Hair follicle dermal papilla cell (primary cell): ENCODE results near the gene RNF31. TPM values are rescaled to one million over a fixed set of nuclear protein-coding genes. Genes with fewer than 3 reads are reported as not detected.

Experiments
- small RNA-seq: library from RNA; depleted of rRNA; stranded (forward); fragments of <200 nt; gene quantifications from one replicate; pipeline ENCODE3, GENCODE V24; 2012
- total RNA-seq: library from RNA; depleted of rRNA; stranded (reverse); fragments of >200 nt; gene quantifications from 2 replicates; pipeline ENCODE4 v1.2.3, GENCODE V29; 2012

RNF31 gene
- total RNA-seq, result 53.4 and 53.8 TPM in 2 replicates

DNA sequence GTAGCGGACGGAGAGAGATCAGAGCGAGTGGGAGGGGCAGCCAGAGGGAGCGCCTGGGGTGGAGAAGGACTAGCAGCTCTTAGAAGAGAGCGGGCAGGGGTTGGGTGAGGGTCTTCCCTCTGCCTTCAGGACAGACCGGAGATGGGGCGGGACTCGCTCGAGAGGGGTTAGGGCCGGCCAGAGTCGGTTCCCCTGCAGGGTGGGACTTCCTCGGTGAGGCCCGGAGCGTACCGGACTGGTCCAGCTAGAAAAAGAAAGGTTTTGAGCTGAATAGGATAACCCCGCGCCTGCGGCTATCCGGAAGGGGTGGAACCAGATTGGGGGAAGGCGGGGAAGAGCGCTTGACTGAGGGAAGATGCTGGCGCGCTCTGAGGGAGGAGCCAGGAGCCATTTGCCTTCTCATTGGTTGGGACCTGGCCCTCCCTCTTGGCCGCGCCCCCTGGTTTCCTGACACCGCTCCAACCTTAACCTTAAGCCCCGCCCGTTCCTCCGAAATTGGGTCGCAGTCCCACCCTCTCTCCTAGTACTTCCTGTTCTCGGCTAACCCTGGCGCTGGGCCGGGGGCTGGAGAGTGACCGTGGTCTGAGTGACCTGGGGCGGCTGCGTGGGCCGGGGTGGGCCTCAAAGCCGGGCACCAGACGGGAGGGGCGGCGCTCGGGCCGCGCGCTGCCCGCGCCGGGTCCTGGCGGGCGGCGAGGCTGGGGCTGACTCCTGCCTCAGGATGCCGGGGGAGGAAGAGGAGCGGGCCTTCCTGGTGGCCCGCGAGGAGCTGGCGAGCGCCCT lies at the start of gene RNF31:
TSS of gene RNF31 (plus strand) at position 521 of the 783 bp plus-strand sequence. CDS start at position 722, 201 bp downstream.

DNA sequence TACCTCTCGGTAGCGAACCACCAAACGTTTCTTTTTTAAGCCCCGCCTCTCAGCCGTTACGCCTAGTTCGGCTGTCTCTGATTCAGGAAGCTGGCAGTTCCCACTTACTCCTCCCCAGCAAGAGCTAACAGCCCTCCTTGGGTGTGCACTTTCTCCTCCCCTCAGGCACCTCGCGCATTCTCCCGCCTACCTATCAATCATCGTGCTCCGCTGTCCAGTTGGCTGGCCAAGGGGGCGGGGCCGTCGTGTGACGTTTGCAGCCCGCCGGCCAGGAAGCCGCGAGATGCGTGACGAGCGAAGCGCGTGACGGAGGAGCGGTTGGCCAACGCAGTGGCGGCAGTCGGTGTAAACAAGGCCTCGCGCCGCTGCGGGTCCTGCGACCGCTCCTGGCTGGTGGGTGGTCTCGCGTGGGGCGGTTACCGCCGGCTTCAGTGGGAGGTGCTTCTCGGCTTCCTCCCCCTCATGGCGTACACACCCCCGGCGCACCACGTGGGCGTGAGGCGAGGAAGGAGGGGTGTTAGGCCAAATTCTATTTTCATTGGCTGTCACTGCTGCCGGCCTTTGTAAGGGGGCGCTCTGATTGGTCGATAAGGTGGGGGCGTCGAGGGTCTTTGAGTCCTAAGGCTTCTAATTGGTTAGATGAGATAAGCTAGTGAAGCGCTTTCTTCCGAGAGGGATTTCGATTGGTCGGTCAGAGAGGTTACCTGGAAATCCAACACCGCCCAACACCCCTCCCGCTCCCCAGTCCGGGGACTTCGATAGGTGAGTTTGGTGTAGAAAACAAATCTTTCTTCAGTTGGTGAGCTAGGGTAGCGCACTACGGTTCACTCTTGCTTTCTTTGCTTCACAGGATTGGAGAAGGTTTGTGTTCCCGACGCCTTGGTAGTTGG lies 32.5 kb upstream of the RNF31 start, which contains the start of the genes DCAF11 and NRL:
TSS of gene DCAF11 (plus strand) at position 246 of the 890 bp plus-strand sequence. CDS start 818 bp downstream, outside the sequence.
TSS of gene NRL (minus strand) at position 418 of the 890 bp plus-strand sequence. CDS start 32,101 bp downstream, outside the sequence.

DNA sequence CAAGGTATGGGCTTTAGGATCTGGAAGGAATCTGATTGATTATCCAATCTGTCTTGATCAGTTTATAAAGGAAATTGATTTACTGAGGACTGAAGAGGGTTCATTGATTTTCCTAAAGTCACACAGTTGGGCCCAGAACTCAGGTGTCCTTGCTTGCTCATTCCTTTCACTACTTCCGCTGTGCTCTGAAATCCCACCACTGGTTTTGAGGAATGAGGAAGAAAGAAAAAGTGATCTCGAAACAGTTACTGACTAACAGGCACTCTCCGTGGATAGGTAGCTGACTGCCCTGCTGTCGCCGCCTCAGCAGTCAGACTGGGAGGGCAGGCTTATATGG lies 16.9 kb upstream of the RNF31 start, which contains the start of gene FITM1:
TSS of gene FITM1 (plus strand) at position 280 of the 337 bp plus-strand sequence. CDS start 905 bp downstream, outside the sequence.

DNA sequence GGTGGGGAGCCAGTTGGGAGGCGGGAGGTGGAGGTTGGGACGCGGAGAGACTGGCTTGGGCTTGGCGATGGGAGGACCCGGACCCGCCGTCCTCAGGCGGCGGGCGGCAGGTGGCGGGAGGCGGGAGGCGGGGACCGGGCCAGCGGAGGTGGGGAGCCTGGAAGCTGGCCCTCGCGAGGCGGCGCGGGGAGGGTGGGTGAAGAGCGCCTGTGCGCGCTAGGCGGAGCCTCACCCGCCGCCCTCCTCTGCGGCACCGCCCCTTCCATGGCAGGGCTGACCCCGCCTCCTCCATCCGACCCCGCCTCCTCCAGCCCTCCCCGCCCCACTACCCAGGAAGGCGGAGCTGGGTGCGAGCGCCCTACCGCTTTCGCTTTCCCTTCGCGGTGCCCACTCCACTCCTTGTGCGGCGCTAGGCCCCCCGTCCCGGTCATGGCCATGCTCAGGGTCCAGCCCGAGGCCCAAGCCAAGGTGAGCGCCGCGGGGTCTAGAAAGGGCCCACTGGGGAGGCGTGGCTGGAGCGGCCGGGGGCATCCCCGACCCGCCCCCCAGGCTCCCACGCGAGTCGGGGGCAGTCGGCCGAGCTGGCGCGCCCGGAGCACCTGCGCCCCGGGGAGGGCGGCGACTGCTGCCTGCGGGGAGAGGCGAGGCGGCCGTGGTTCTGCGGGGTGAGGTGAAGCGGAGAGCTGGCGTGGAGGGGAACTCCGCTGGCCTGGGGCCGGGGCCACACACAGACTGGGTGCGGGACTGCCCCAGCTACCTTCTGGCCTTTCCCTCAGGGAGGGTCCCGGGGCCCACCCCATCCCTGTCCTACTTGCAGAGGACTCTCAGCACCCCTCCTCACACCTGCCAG lies 11.2 kb upstream of the RNF31 start, which contains the start of gene PSME1:
TSS of gene PSME1 (plus strand) at position 361 of the 850 bp plus-strand sequence. CDS start at position 430, 69 bp downstream.

DNA sequence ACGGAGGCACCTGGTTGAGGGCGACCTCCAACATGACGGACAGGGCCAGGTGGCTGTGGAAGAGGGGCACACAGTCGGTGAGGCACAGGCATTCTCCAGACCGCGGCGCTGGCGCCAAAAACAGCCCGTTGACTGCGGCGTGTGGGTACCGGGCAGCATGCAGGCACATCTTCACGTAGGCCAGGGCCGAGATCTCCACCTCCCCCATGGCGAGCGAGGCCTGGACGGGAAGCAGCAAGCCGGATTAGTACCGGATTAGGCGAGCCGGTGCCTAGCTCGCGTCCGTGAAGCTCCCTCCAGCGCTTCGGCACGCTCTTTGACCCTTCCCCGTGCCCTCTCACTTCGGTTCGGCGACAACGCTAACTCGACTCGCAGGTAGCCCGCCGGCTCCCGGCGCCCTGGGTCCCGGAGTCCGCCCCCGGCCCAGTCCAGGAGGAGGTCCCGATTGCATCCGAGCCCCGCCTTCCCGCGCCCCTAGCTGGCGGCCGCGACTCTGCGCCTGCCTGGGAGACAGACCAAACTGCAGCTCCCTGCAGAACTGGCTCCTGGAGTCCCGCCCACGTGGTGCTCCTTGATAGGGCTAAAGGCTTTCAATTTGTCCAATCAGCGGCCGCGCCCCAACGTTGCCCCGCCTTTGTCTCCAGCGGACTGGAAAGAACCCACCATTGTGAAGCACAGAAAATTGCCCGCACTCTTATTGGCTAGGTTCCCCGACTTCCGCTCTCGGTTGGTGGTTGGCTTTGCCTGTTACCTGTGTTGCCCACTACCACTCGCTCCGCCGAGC lies 6.0 kb upstream of the RNF31 start, which contains the start of gene EMC9:
TSS of gene EMC9 (minus strand) at position 495 of the 784 bp plus-strand sequence. CDS start at position 208, 287 bp downstream.

DNA sequence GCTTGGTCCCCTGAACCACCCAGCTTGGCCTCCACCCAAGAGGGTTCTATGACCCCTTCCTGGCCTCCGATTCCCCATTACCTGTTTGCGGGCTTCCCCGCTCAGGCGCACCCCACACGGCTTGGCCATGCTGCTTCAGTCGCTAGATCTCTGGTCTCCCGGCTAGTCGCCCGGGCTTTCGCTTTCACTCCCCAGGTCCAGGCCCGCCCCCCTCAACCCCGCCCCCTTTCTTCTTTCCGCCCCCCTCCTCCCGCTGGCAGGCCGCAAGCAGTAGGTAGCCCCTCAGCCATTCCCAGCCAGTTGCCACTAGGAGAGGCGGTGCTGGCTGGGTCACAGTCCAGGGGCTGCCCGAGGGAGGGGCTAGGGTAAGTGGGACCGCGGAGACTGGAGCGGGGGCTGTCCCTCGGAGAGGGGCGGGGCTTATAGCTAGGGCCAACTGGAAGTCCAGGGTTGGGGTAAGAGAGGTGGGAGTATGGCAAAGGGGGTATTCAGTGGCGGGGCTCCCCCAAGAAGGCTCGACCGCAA lies 783 bp upstream of the RNF31 start, which contains the start of gene PSME2:
TSS of gene PSME2 (minus strand) at position 158 of the 525 bp plus-strand sequence. CDS start at position 129, 29 bp downstream.

DNA sequence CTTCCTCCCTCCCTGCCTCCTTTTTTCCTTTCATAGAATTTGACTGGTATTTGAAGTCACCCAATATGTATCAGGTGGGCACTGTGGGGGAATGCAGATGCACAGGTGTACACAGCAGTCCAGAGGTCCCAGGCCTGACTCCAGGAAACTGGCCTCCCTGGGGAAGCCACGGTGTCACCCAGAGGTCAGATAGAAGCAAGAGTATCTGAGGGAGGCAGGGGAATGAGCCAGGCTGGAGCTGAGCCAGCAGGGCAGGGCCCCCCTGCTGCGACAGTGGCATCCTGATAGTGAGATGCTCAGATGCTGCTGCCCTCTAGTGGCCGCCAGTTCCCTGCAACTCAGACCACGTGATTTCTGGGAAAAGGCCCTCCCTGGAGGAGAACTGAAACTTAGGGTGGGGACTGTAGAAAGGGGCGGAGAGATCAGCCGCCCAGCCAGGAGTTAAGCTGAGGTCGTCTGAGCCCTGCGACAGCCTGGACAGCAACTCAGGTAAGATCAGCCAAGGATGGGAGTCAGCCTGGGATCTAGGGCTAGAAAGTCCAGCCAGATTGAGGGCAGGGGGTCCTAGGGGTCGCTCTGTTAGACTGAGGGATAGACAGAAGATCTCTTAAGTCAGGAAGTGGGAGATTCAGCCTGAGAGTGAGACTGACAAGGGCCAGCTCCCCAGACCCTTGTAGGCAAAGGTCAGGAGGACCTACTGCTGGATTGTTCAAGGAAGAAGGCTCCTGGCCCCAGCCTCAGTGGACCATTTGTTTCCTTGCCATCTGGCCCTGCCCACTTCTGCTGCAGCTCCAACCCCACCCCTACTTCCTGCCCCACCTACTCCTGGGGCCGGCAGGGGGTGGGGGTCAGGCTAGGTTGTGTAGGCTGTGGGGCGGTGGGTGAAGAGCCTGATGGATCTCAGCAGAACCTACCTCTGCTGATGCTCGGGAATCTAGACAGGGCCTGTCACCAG lies 13.8 kb downstream of the RNF31 start, which contains the start of gene IRF9:
TSS of gene IRF9 (plus strand) at position 416 of the 955 bp plus-strand sequence. CDS start 880 bp downstream, outside the sequence.

DNA sequence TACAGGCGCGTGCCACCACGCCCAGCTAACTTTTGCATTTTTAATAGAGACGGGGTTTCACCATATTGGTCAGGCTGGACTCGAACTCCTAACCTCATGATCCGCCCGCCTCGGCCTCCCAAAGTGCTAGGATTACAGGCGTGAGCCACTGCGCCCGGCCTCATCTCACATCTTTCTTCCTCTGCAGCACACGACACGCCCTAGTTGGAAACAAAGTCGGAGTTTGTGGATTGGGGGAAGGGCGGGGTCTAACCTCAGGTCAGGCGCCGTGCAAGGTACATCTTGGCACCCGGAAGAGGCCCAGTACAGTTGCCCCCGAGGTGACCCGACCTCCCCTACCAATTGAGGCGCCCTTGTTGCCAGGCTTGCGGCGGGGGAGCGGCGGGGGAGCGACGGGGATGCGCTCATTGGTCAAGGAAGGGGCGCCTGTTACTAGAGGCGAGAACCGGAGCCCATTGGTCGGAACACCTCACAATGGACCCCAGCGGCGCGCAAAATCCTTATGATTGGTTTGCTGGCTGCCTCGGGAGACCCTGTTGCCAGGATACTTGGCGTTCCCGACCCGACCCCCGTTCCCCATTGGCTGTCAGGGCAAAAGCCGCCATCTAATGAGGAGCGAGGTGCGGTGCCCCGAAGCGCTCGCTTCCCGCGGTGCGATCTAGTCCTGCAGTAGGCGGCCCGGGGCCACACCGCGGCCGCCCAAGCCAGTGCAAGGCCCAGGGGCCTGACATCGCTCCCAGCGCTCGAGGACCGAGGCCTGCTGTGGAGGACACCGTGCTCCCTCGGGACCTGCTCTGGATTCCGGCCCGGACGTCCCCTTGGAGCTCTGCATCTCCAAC lies 24.3 kb downstream of the RNF31 start, which contains the start of gene REC8:
TSS of gene REC8 (plus strand) at position 659 of the 839 bp plus-strand sequence. CDS start 473 bp downstream, outside the sequence.

DNA sequence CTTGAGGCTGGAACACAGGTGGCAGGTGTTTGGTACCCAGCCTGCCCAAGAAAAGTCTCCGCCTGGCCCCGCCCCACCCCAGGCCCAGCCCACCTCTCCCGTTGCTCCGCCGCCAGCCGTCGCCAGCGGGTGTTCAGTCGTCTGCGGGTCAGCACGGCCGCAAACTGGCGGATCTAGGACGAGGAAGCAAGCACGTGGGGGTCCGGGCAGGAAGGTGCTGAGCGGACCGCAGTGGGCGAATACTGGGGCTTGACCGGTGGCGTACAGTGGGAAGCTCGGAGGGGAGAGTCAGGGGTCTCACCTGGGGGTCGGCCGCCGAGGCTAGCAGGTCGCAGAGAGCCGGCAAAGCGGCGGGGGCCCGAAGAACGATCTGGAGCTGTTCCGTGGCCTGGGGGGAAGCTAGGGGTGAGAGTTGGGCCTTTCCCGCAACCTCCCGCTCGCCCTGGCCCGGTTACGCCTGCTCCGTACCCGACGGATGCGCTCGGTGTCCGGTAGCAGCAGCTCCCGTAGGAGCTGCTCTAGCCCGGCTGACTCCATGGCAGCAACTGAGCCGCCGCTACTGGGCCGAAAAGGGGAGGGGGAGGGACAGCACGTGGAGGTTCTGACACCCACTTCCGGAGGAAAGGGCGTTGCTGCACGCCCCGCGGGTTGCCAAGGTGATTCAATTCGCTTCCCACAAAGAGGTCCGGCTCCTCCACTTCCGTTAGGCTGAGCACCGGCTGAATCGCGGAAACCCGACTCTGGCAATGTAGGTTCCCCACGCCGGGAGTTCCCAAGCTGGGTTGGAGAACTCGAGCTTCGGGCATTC lies 41.2 kb downstream of the RNF31 start, which contains the start of gene IPO4:
TSS of gene IPO4 (minus strand) at position 566 of the 808 bp plus-strand sequence. CDS start at position 537, 29 bp downstream.

DNA sequence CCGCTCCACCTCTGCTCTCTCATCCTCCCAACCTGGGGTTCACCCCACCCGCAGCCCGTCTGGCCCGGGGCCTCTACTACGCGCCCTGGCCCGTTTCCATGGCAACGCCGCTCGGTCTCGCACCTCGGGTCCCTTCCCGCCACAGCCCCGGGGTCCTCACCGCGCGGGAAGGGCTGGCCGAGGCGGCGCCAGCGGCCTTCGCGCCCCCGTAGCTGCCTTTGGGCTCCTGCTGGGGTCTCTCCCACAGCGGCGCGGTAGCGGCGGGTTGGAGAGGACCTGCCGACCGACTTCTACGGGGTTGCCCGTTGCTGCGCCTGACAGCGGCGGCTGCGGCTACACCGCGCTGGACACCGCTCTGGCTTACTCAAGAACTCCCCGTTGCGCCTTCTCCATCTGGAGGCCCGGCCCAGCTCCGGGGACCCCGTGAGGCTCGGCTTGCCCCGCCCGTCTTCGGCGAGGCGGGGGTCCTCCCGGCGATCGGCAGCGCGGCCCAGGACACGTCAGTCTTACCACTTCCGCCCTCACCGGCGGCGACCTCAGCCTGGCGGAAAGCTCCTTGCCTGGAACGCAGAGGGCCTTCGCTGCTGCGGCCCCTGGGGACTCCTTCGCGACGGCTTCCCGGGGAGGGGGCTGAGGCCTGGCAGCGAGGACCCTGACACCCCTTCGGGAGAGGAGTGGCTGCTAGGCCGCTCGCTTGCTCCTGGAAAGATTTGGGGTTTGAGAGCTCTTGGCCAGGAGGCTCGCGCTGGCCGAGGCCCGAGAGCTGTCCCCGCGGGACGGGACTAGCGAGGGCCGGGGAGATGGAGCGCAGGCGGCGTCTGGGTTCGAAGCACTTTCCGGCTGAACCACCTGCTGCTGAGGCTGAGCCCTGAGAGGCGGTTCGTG lies 48.1 kb downstream of the RNF31 start, which contains the start of gene TM9SF1:
TSS of gene TM9SF1 (minus strand) at position 256 of the 885 bp plus-strand sequence. CDS start 422 bp downstream, outside the sequence.

Small RNAs within 50 kb of the gene (small RNA-seq; reads per million reads assigned to genes)
- not detected for gene AL136295.4
- not detected for gene CHMP4A
- gene IPO4, result not detected
- gene IRF9, result not detected
- gene RNA5SP383, result not detected

Other genes with a start within 250 kb of the RNF31 start
- gene DHRS4, start 193.7 kb upstream of the RNF31 start, total RNA-seq, result 30.2 and 31.8 TPM in 2 replicates
- 6.8 and 8.4 TPM in 2 replicates for gene DHRS4L2, start 158.6 kb upstream of the RNF31 start, total RNA-seq
- gene CARMIL3, start 95.5 kb upstream of the RNF31 start, total RNA-seq, result under 0.01 TPM in 1 of 2 replicates, not detected in the other
- not detected in 2 replicates for gene CPNE6, start 75.9 kb upstream of the RNF31 start, total RNA-seq
- 33.0 and 33.9 TPM in 2 replicates for gene PCK2, start 53.2 kb upstream of the RNF31 start, total RNA-seq
- gene DCAF11, start 32.7 kb upstream of the RNF31 start, total RNA-seq, result 63.8 and 79.8 TPM in 2 replicates
- gene NRL, start 32.5 kb upstream of the RNF31 start, total RNA-seq, result 0.97 and 1.8 TPM in 2 replicates
- not detected in 2 replicates for gene FITM1, start 16.8 kb upstream of the RNF31 start, total RNA-seq
- gene PSME1, start 11.3 kb upstream of the RNF31 start, total RNA-seq, result 114 and 128 TPM in 2 replicates
- 5.8 and 8.3 TPM in 2 replicates for gene EMC9, start 5.9 kb upstream of the RNF31 start, total RNA-seq
- 59.1 and 63.8 TPM in 2 replicates for gene PSME2, start 888 bp upstream of the RNF31 start, total RNA-seq
- 136 and 154 TPM in 2 replicates for gene IRF9, start 13.8 kb downstream of the RNF31 start, total RNA-seq
- 3.5 and 7.5 TPM in 2 replicates for gene REC8, start 24.6 kb downstream of the RNF31 start, total RNA-seq
- gene IPO4, start 41.3 kb downstream of the RNF31 start, total RNA-seq, result 45.1 and 55.2 TPM in 2 replicates
- 76.5 and 83.1 TPM in 2 replicates for gene TM9SF1, start 47.9 kb downstream of the RNF31 start, total RNA-seq
- 0.24 TPM in 1 of 2 replicates, not detected in the other for gene TSSK4, start 58.2 kb downstream of the RNF31 start, total RNA-seq
- gene CHMP4A, start 66.0 kb downstream of the RNF31 start, total RNA-seq, result 19.1 and 25.4 TPM in 2 replicates
- gene MDP1, start 68.6 kb downstream of the RNF31 start, total RNA-seq, result 13.1 and 15.1 TPM in 2 replicates
- gene NEDD8, start 84.9 kb downstream of the RNF31 start, total RNA-seq, result 48.7 and 73.2 TPM in 2 replicates
- gene GMPR2, start 85.4 kb downstream of the RNF31 start, total RNA-seq, result 67.0 and 74.5 TPM in 2 replicates
- gene TINF2, start 95.1 kb downstream of the RNF31 start, total RNA-seq, result 68.9 and 75.8 TPM in 2 replicates
- gene TGM1, start 115.7 kb downstream of the RNF31 start, total RNA-seq, result 1.1 and 3.1 TPM in 2 replicates
- 26.1 and 28.4 TPM in 2 replicates for gene RABGGTA, start 124.1 kb downstream of the RNF31 start, total RNA-seq
- 20.9 and 22.6 TPM in 2 replicates for gene DHRS1, start 152.3 kb downstream of the RNF31 start, total RNA-seq
- 18.5 and 21.7 TPM in 2 replicates for gene NOP9, start 152.4 kb downstream of the RNF31 start, total RNA-seq
- gene CIDEB, start 160.5 kb downstream of the RNF31 start, total RNA-seq, result 3.2 and 3.6 TPM in 2 replicates
- gene LTB4R2, start 162.6 kb downstream of the RNF31 start, total RNA-seq, result 6.7 and 7.5 TPM in 2 replicates
- gene LTB4R, start 164.0 kb downstream of the RNF31 start, total RNA-seq, result 1.3 and 2.6 TPM in 2 replicates
- 24.2 and 35.5 TPM in 2 replicates for gene ADCY4, start 187.6 kb downstream of the RNF31 start, total RNA-seq
- gene RIPK3, start 192.5 kb downstream of the RNF31 start, total RNA-seq, result 29.0 and 35.1 TPM in 2 replicates
- 285 and 343 TPM in 2 replicates for gene NFATC4, start 220.7 kb downstream of the RNF31 start, total RNA-seq